Placental pericyte (primary cell): ENCODE results near the gene ANKRA2. TPM values are rescaled to one million over a fixed set of nuclear protein-coding genes. Genes with fewer than 3 reads are reported as not detected.

Experiments
- total RNA-seq: library from RNA; depleted of rRNA; stranded (reverse); fragments of >200 nt; gene quantifications from 2 replicates; pipeline ENCODE4 v1.2.3, GENCODE V29; 2012

The ANKRA2 gene, protein sequence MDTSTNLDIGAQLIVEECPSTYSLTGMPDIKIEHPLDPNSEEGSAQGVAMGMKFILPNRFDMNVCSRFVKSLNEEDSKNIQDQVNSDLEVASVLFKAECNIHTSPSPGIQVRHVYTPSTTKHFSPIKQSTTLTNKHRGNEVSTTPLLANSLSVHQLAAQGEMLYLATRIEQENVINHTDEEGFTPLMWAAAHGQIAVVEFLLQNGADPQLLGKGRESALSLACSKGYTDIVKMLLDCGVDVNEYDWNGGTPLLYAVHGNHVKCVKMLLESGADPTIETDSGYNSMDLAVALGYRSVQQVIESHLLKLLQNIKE
- total RNA-seq = 15.3 and 16.9 TPM in 2 replicates

DNA sequence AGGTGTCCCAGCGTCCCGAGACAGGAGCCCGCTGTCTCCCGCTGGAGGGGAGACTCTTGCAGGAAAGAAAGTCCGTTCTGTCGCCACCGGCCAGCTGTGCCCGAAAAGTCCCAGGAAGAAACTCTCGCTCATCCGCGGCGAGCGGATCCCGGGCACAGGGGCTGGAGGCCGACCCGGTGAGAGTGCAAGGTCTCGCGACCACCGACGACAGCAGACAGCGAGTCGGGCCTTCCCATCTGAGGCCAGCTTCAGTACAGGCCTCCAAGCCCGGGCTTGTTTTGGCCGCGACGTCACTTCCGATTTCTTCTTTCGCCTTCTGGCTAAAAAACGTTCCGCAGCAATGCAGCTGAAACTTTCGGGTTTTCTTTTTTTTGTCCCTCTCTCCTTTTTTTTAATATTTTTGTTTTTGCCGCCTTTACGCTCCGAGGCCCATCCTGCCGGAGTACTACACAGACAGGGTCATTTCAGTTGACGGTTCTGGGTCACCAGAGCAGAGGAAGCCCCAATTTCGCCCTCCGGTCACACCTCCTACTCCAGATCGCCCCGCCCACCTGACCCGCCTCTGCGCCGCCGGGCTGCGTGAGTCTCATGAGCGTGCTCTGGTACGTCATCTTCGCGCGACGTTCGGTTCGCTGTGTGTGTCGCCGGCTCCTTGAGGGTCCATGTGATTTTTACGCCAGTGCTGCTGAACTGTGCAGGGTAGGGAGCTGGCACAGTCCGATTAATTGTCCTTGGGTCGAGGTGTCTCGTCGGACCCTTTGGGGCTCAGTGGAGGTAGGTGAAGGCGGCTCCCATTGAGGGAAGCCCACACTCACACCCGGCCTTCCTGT is at the start of gene ANKRA2, which contains the start of gene UTP15:
TSS of gene ANKRA2 (minus strand) at position 501 of the 830 bp plus-strand sequence. CDS start 2,758 bp downstream, outside the sequence.
TSS of gene UTP15 (plus strand) at position 605 of the 830 bp plus-strand sequence. CDS start 1,602 bp downstream, outside the sequence.

Other genes starting within 250 kb of the ANKRA2 start
- gene FOXD1, start 116.9 kb downstream of the ANKRA2 start, total RNA-seq = 2.4 and 23.6 TPM in 2 replicates
- gene BTF3, start 67.2 kb downstream of the ANKRA2 start, total RNA-seq = 265 and 383 TPM in 2 replicates
- 22.3 and 45.0 TPM in 2 replicates for gene UTP15, start 104 bp upstream of the ANKRA2 start, total RNA-seq
- 14.7 and 39.2 TPM in 2 replicates for gene ARHGEF28, start 60.6 kb upstream of the ANKRA2 start, total RNA-seq